Upper lobe of left lung (tissue), 4 donors: ENCODE measurements around the gene UMAD1.

Experiments
- CTCF ChIP-seq, 6 experiments: fragments of 450-650 bp in 4 of 6; fragments of 200-600 bp in 2 of 6; sonication (generic) in 2 of 6; IDR thresholded peaks; one replicate each; pipeline ENCODE4 v1.5.1; 2016 to 2019; ENCODE audit warnings: antibody characterized with exemption in 6 of 6
- EP300 ChIP-seq, 4 donors: sonication (generic); formaldehyde crosslinking; IDR thresholded peaks; one replicate each; pipeline ENCODE4 v1.5.1; 2017; ENCODE audit warnings: antibody characterized with exemption in 4 of 4, control low read depth in 2 of 4
- POLR2A ChIP-seq, 4 donors: fragments of 450-650 bp; IDR thresholded peaks; one replicate each; pipeline ENCODE4 v1.5.1; 2016 to 2017; ENCODE audit warnings: antibody characterized with exemption in 4 of 4, mild to moderate bottlenecking in 2 of 4
- POLR2AphosphoS5 ChIP-seq, 2 donors: sonication (generic); formaldehyde crosslinking; IDR thresholded peaks; one replicate each; pipeline ENCODE4 v1.5.1; 2017; ENCODE audit warnings: antibody characterized with exemption in 2 of 2

DNA sequence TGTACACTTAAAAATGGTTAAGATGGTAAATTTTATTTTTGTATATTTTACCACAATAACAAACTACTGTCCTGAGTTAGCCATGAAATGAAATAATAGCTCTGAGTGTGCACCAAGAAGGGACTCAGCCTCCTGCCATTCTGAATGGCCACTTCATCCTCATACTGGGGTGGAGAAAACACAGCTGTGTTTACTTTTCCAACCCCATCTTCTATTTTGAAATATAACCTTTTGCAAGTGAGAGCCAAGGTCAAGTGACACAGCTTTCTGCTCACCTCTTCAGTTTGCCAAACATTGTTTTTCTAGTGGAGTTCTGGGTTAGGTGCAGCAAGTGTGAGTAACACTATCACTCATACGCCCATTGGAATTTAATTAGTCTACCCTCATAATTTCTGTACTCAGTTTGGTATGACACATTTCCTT is 220.7 kb downstream of the UMAD1 start:
- TF ChIP-seq CTCF (IDR thresholded peaks at IDR 0.05) (no peak), POLR2AphosphoS5 (IDR thresholded peaks at IDR 0.05) (no peak), POLR2A (IDR thresholded peaks at IDR 0.05) (no peak), EP300 (IDR thresholded peaks at IDR 0.05) (peak in 1 of 4 donors; percentile 71)
